Measurements from ENCODE around the gene CPVL.

The CPVL gene

DNA sequence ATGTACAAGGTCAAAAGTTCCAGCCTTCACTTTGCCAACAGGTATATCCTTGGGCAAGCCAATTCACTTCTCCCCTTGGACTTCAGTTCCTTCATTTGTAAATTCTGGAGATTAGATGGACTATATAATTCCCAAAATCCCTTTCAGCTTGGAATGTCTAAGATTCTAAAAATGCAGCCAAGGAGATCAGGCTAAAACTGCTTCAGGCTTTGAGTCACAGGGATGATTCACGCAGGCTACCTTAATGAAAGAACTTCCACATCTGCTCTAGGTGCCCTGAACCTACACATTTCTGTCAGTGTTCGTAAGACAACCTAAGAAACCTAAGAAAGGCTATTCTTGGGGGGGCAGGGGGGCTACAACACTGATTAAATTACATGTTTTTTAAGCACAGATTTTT lies 7.1 kb downstream of the CPVL start:
- H3K9me3 ChIP-seq: no peaks in the 10 kb centered on the region
- H3K27me3 ChIP-seq: peaks cover 13% of the 10 kb centered on the region
- H3K4me1 ChIP-seq (ENCODE audit: control insufficient read depth in 1 of 2, insufficient read depth in 1 of 2, low read depth in 1 of 2, low read length in 1 of 2): no peaks in the 10 kb centered on the region
- no peak overlapping the region for H3K4me3 ChIP-seq (ENCODE audit: low read depth in 1 of 2, low read length in 1 of 2)
- no peak overlapping the region for H3K27ac ChIP-seq
- TF ChIP-seq, protein P1, sequence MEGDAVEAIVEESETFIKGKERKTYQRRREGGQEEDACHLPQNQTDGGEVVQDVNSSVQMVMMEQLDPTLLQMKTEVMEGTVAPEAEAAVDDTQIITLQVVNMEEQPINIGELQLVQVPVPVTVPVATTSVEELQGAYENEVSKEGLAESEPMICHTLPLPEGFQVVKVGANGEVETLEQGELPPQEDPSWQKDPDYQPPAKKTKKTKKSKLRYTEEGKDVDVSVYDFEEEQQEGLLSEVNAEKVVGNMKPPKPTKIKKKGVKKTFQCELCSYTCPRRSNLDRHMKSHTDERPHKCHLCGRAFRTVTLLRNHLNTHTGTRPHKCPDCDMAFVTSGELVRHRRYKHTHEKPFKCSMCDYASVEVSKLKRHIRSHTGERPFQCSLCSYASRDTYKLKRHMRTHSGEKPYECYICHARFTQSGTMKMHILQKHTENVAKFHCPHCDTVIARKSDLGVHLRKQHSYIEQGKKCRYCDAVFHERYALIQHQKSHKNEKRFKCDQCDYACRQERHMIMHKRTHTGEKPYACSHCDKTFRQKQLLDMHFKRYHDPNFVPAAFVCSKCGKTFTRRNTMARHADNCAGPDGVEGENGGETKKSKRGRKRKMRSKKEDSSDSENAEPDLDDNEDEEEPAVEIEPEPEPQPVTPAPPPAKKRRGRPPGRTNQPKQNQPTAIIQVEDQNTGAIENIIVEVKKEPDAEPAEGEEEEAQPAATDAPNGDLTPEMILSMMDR (IDR thresholded peaks at IDR 0.05): no peak
- no peaks in the 10 kb centered on the region for H3K36me3 ChIP-seq

DNA sequence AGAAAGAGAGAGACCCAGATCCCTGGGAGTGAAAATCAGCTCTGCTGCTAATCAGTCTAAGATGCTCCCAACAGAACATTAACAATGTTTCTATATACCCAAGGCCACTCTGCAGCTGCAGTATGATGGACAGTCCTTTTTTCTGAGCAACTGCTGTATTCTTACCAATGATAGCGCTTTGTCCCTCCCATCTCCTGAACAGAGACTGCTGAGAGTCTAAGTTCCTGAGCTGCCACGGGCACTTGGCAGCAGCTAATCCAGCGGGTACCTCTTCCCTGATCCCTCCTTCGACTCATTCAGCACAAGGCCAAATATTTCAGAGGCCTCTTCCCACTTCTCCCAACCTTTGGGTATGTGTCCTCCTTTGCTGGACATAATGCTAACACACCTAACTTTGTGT lies 7.7 kb downstream of the CPVL start:
- no peak overlapping the region for H3K4me3 ChIP-seq (ENCODE audit: low read depth in 1 of 2, low read length in 1 of 2)
- TF ChIP-seq, protein P1 (IDR thresholded peaks at IDR 0.05): no peak
- no peaks in the 10 kb centered on the region for H3K36me3 ChIP-seq
- no peaks in the 10 kb centered on the region for H3K9me3 ChIP-seq
- peaks cover 7% of the 10 kb centered on the region for H3K27me3 ChIP-seq
- no peaks in the 10 kb centered on the region for H3K4me1 ChIP-seq (ENCODE audit: control insufficient read depth in 1 of 2, insufficient read depth in 1 of 2, low read depth in 1 of 2, low read length in 1 of 2)
- H3K27ac ChIP-seq: no peak overlapping the region

DNA sequence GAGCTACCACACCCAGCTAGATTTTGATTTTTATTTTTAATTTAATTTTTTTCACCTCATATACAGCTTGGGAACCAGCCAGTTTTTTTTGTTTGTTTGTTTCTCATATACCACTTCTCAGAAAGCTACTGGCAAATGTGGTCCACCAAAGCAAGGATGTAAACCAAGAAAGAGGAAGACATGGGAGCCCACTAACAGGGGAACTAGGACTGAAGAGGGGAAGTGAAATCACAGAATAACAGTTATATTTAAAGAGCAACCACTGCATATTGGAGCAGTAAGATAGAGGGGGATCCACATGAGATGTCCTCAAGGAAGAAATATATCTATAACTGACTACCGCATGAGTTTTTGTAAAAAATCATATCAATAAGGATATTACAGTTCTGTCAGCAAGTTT lies 10.5 kb downstream of the CPVL start:
- no peaks in the 10 kb centered on the region for H3K36me3 ChIP-seq
- H3K4me3 ChIP-seq (ENCODE audit: low read depth in 1 of 2, low read length in 1 of 2): no peak overlapping the region
- no peaks in the 10 kb centered on the region for H3K4me1 ChIP-seq (ENCODE audit: control insufficient read depth in 1 of 2, insufficient read depth in 1 of 2, low read depth in 1 of 2, low read length in 1 of 2)
- no peaks in the 10 kb centered on the region for H3K9me3 ChIP-seq
- H3K27me3 ChIP-seq: no peaks in the 10 kb centered on the region
- TF ChIP-seq, protein P1 (IDR thresholded peaks at IDR 0.05): no peak
- H3K27ac ChIP-seq: no peak overlapping the region

DNA sequence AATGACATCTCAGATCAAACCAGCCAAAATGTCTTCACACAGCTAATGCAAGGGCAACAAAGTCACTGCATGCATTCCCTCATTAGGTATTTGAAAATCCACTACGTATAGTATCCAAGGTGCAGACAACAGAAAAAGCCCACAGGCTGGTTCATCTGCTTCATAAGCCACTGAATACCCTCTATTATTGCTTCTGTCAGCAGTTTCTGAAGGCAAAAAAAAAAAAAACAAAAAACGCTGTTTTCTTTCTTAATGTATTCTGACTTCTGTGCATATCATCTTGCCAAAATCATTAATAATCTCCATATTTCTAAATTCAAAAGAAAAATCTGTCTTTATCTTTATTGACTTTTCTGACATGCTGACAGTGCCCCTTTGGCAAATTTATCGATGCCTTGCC lies 13.4 kb downstream of the CPVL start:
- Histone ChIP-seq H3K9me3 (no peaks in the 10 kb centered on the region), H3K27me3 (no peaks in the 10 kb centered on the region), H3K36me3 (no peaks in the 10 kb centered on the region), H3K4me3 (ENCODE audit: low read depth in 1 of 2, low read length in 1 of 2) (no peak overlapping the region), H3K27ac (no peak overlapping the region), H3K4me1 (ENCODE audit: control insufficient read depth in 1 of 2, insufficient read depth in 1 of 2, low read depth in 1 of 2, low read length in 1 of 2) (no peaks in the 10 kb centered on the region)
- TF ChIP-seq, protein P1 (IDR thresholded peaks at IDR 0.05): no peak

DNA sequence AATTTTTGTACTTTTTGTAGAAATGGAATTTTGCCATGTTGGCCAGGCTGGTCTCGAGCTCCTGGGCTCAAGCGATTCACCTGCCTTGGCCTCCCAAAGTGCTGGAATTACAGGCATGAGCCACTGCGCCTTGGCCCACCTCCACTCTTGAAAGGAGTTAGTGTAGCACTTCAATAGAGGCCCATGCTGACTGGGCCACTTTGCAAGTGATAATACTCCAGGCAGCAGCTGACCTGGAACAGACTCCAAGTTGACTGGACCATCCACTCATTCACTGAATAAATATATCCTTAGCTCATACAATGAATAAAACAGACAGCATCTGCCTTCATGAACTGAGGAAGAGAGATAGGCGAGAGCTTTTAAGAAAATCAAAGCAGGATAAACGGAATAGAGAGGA lies 14.7 kb downstream of the CPVL start:
- no peaks in the 10 kb centered on the region for H3K36me3 ChIP-seq
- H3K27ac ChIP-seq: no peak overlapping the region

More for the DNA sequence above, 14.7 kb downstream of the CPVL start:
- Histone ChIP-seq H3K4me1 (ENCODE audit: control insufficient read depth in 1 of 2, insufficient read depth in 1 of 2, low read depth in 1 of 2, low read length in 1 of 2) (no peaks in the 10 kb centered on the region), H3K9me3 (no peaks in the 10 kb centered on the region), H3K4me3 (ENCODE audit: low read depth in 1 of 2, low read length in 1 of 2) (no peak overlapping the region), H3K27me3 (no peaks in the 10 kb centered on the region)
- TF ChIP-seq, protein P1 (IDR thresholded peaks at IDR 0.05): no peak

Measured in neutrophil (primary cell).